NT2/D1 (cell line): Measurements from ENCODE around the gene CRP.
"Not testable (repeated sequence)": the region's sequence is repeated elsewhere in the genome, so short reads cannot be mapped to it uniquely, and the experiment has no call there.

Experiments
- DNase-seq: peaks from one replicate; pipeline ENCODE4 v3.0.0-alpha.2; 2011; ENCODE audit warnings: low read depth, low spot score
- H3K27me3 ChIP-seq: 2 replicates; pipeline ENCODE4 v1.6.0; 2011; ENCODE audit warnings: mild to moderate bottlenecking; ENCODE audit not compliant: insufficient read length, insufficient read depth
- H3K36me3 ChIP-seq: 2 replicates; pipeline ENCODE4 v1.6.1; 2011; ENCODE audit warnings: mild to moderate bottlenecking, low read length, mixed read lengths; ENCODE audit not compliant: insufficient read depth, insufficient read length
- H3K4me1 ChIP-seq: 2 replicates; pipeline ENCODE4 v1.5.1; 2011; ENCODE audit not compliant: insufficient read depth, insufficient read length
- H3K4me3 ChIP-seq: 2 replicates; pipeline ENCODE4 v1.5.1; 2011; ENCODE audit warnings: low read depth; ENCODE audit not compliant: insufficient read length
- H3K9ac ChIP-seq: 2 replicates; pipeline ENCODE4 v1.6.0; 2011; ENCODE audit warnings: low read depth; ENCODE audit not compliant: insufficient read length
- H3K9me3 ChIP-seq: 2 replicates; pipeline ENCODE4 v1.5.1; 2011; ENCODE audit warnings: mild to moderate bottlenecking, low read length; ENCODE audit not compliant: insufficient read depth
- SUZ12 ChIP-seq: IDR thresholded peaks from 2 replicates; pipeline ENCODE4 v1.6.1; 2011; ENCODE audit not compliant: insufficient read length, insufficient read depth; ENCODE audit errors: extremely low read depth
- YY1 ChIP-seq: IDR thresholded peaks from 2 replicates; pipeline ENCODE4 v1.6.1; 2011; ENCODE audit not compliant: insufficient read length, insufficient read depth
- ZNF274 ChIP-seq: IDR thresholded peaks from 2 replicates; pipeline ENCODE4 v1.6.1; 2011; ENCODE audit warnings: mild to moderate bottlenecking, low read depth, low read length

CRP gene

GRCh38 chr1:159700312-159700711, 14.1 kb downstream of the CRP start:
- H3K9me3 ChIP-seq: no peaks in the 10 kb centered on the region
- no peak for DNase-seq
- H3K4me1 ChIP-seq: no peaks in the 10 kb centered on the region
- H3K4me3 ChIP-seq: no peak overlapping the region
- no peak overlapping the region for H3K9ac ChIP-seq
- H3K27me3 ChIP-seq: no peaks in the 10 kb centered on the region
- TF ChIP-seq SUZ12 (no peak), ZNF274 (no peak), YY1 (no peak)
- H3K36me3 ChIP-seq: no peaks in the 10 kb centered on the region

- no peaks in the 10 kb centered on the region for H3K27me3 ChIP-seq
- H3K4me3 ChIP-seq: no peak overlapping the region
- no peak overlapping the region for H3K9ac ChIP-seq
- no peaks in the 10 kb centered on the region for H3K36me3 ChIP-seq
- H3K4me1 ChIP-seq: no peaks in the 10 kb centered on the region
- H3K9me3 ChIP-seq: no peaks in the 10 kb centered on the region
- TF ChIP-seq YY1 (no peak), ZNF274 (no peak), SUZ12 (no peak)
- no peak for DNase-seq
Measured at GRCh38 chr1:159699653-159700052, 14.7 kb downstream of the CRP start.

GRCh38 chr1:159699246-159699645, 15.1 kb downstream of the CRP start:
- no peak for TF ChIP-seq YY1
- Histone ChIP-seq H3K36me3 (no peaks in the 10 kb centered on the region), H3K27me3 (no peaks in the 10 kb centered on the region), H3K4me3 (no peak overlapping the region), H3K9ac (no peak overlapping the region), H3K4me1 (no peaks in the 10 kb centered on the region), H3K9me3 (no peaks in the 10 kb centered on the region)
- DNase-seq: no peak

- Histone ChIP-seq H3K27me3 (no peaks in the 10 kb centered on the region), H3K4me3 (no peak overlapping the region), H3K36me3 (no peaks in the 10 kb centered on the region), H3K9me3 (no peaks in the 10 kb centered on the region), H3K4me1 (no peaks in the 10 kb centered on the region), H3K9ac (no peak overlapping the region)
- no peak for TF ChIP-seq YY1
- TF ChIP-seq SUZ12: no peak
- TF ChIP-seq ZNF274: no peak
- DNase-seq: no peak
Measured at GRCh38 chr1:159687511-159687910, 26.9 kb downstream of the CRP start.

- no peaks in the 10 kb centered on the region for H3K4me1 ChIP-seq
- H3K27me3 ChIP-seq: no peaks in the 10 kb centered on the region
- DNase-seq: no peak
- no peak overlapping the region for H3K9ac ChIP-seq
- H3K36me3 ChIP-seq: no peaks in the 10 kb centered on the region
- H3K4me3 ChIP-seq: no peak overlapping the region
- TF ChIP-seq YY1 (no peak), SUZ12 (no peak), ZNF274 (no peak)
- H3K9me3 ChIP-seq: no peaks in the 10 kb centered on the region
Measured at GRCh38 chr1:159686599-159687299, 27.6 kb downstream of the CRP start.

- TF ChIP-seq SUZ12: no peak
- DNase-seq: no peak
- Histone ChIP-seq H3K4me3 (no peak overlapping the region), H3K9me3 (no peaks in the 10 kb centered on the region), H3K36me3 (no peaks in the 10 kb centered on the region), H3K9ac (no peak overlapping the region), H3K27me3 (no peaks in the 10 kb centered on the region), H3K4me1 (no peaks in the 10 kb centered on the region)
Measured at GRCh38 chr1:159678939-159679338, 35.5 kb downstream of the CRP start.

- TF ChIP-seq SUZ12 (no peak), YY1 (no peak), ZNF274 (no peak)
- Histone ChIP-seq H3K36me3 (no peaks in the 10 kb centered on the region), H3K9me3 (no peaks in the 10 kb centered on the region), H3K27me3 (no peaks in the 10 kb centered on the region), H3K9ac (no peak overlapping the region), H3K4me3 (no peak overlapping the region), H3K4me1 (no peaks in the 10 kb centered on the region)
- DNase-seq: no peak
Measured at GRCh38 chr1:159675046-159675445, 39.3 kb downstream of the CRP start.

GRCh38 chr1:159672390-159672789, 42.0 kb downstream of the CRP start:
- H3K36me3 ChIP-seq, H3K9me3 ChIP-seq, DNase-seq, H3K9ac ChIP-seq, H3K4me1 ChIP-seq, H3K27me3 ChIP-seq, H3K4me3 ChIP-seq: not testable (repeated sequence)
